ENCODE measurements around the gene FBH1. TPM values are rescaled to one million over a fixed set of nuclear protein-coding genes. Genes with fewer than 3 reads are reported as not detected.

Gene FBH1
- total RNA-seq, 2 experiments from 2014 or later: 33.9 to 34.2 TPM

DNA sequence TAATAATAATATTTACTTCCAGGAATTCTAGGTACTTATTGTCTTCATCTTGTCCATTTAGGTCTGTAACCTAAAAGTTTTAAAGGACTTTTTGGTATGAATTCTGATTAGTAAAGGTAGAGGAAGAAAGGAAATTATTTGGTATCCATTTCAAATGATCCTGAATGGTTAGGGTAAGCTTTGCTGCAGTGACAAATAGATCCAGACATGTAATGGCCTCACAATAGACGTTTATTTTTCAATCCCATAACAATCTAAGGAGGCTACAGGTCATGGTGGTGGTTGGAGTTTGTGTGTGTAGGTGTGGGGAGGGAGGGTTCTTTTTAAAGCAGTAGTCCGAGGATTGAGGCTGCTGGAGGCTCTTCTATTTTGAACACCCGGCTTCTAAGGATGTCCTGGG is 5.3 kb downstream of the FBH1 start:
- Histone ChIP-seq H3K36me3 (ENCODE audit: insufficient read depth, low read length) (peaks cover 12% of the 10 kb centered on the region), H3K4me1 (ENCODE audit: insufficient read depth, low read length) (peaks cover 33% of the 10 kb centered on the region), H3K27ac (ENCODE audit: low read depth in 1 of 2, low read length in 2 of 2) (no peak overlapping the region), H3K9me3 (ENCODE audit: control insufficient read depth in 1 of 2, insufficient read depth in 1 of 2, low read length in 2 of 2) (peaks cover 3 to 7% of the 10 kb centered on the region in 2 experiments), H3K4me3 (ENCODE audit: low read length) (peak overlapping the region; percentile 1), H3K27me3 (ENCODE audit: control insufficient read depth in 1 of 2, insufficient read depth in 2 of 2, low read length in 2 of 2) (no peaks in the 10 kb centered on the region)
- intact Hi-C loops (cut with DNase I, micrococcal nuclease): no loop called here
- Mint-ChIP-seq H3K27ac (peak overlapping the region; percentile 89), H3K4me3 (peak overlapping the region; percentile 52), H3K4me1 (ENCODE audit: low read depth) (peaks cover 73% of the 10 kb centered on the region), H3K9me3 (no peaks in the 10 kb centered on the region), H3K36me3 (ENCODE audit: low read depth) (peaks cover 57% of the 10 kb centered on the region), H3K27me3 (no peaks in the 10 kb centered on the region)
- no peak for DNase-seq
- CTCF ChIA-PET: no interaction called here
- ATAC-seq (ENCODE audit: poor library complexity): no peak
- POLR2A ChIA-PET: interaction anchor here (1.6 kb wide), 1 partner anchor 82 kb away, joined by 4 read pairs; the partner anchor contains the start of gene IL15RA
- TF ChIP-seq CTCF (IDR thresholded peaks at IDR 0.05): no peak

- intact Hi-C loops (cut with DNase I, micrococcal nuclease): no loop called here
- Histone ChIP-seq H3K27ac (ENCODE audit: low read depth in 1 of 2, low read length in 2 of 2) (no peak overlapping the region), H3K36me3 (ENCODE audit: insufficient read depth, low read length) (peaks cover 12% of the 10 kb centered on the region), H3K9me3 (ENCODE audit: control insufficient read depth in 1 of 2, insufficient read depth in 1 of 2, low read length in 2 of 2) (peaks cover 3 to 7% of the 10 kb centered on the region in 2 experiments), H3K4me3 (ENCODE audit: low read length) (peak overlapping the region; percentile 1), H3K4me1 (ENCODE audit: insufficient read depth, low read length) (peaks cover 29% of the 10 kb centered on the region), H3K27me3 (ENCODE audit: control insufficient read depth in 1 of 2, insufficient read depth in 2 of 2, low read length in 2 of 2) (no peaks in the 10 kb centered on the region)
- H3K4me1 Mint-ChIP-seq (ENCODE audit: low read depth): peaks cover 69% of the 10 kb centered on the region
- TF ChIP-seq CTCF (IDR thresholded peaks at IDR 0.05): no peak
- no peaks in the 10 kb centered on the region for H3K9me3 Mint-ChIP-seq
- CTCF ChIA-PET: no interaction called here
- POLR2A ChIA-PET: interaction anchor here (1.4 to 1.6 kb wide), 2 partner anchors 82 kb away, joined by 4 read pairs; partner anchors contain the start of gene IL15RA
- peak overlapping the region; percentile 89 for H3K27ac Mint-ChIP-seq
- ATAC-seq (ENCODE audit: poor library complexity) (peak; percentile 60), DNase-seq (peak in 6 of 14 experiments; percentile 5 to 24 (median 14))
- peak overlapping the region; percentile 52 for H3K4me3 Mint-ChIP-seq
- H3K36me3 Mint-ChIP-seq (ENCODE audit: low read depth): peaks cover 53% of the 10 kb centered on the region
- H3K27me3 Mint-ChIP-seq: no peaks in the 10 kb centered on the region
These were observed 5.8 kb downstream of the FBH1 start for GRCh38 chr10:5895804-5896203.

DNA sequence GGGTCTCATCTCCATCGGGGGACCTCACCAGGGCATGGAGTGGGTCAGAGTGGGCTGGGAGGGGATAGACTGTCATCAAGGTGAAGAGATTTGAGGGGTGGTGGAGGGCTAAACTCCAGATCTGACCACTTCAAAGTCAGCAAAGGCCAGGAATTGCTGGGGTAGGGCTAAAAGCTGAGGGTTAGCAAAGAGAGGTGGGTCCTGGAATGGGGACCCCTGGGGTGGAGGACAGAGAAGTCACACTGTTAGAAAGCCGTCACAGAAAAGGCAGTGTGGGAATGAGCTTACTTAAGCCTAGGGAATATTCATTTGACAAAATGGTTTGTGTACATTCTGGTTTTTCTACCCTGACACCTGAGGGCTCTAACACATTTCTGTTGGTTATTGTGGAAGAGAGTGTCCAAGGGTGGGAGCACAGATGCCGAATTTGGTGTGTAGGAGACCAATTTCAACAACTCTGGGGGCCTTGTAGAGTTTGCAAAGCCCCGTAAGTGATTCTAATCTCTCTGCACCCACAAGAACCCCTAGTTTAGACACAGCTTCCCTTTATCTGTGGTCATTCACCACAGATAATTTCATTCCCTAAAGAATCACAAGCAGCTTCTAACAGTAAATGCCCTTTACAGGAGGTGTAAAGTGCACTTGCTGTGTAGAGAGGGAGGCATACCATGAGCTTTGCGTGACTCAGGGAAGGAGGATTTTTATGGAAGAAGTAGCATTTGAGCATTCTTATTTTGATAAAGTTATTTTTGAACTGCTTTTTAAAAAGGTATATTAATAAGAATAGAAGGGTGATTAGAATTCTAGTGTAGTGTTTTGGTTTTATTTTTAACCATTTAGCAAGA is 6.4 kb downstream of the FBH1 start:
- Mint-ChIP-seq H3K27ac (peak overlapping the region; percentile 89), H3K27me3 (no peaks in the 10 kb centered on the region), H3K9me3 (no peaks in the 10 kb centered on the region), H3K4me3 (peak overlapping the region; percentile 52), H3K4me1 (ENCODE audit: low read depth) (peaks cover 63% of the 10 kb centered on the region), H3K36me3 (ENCODE audit: low read depth) (peaks cover 50% of the 10 kb centered on the region)
- H3K4me3 ChIP-seq (ENCODE audit: low read length): peak overlapping the region; percentile 1
- H3K9me3 ChIP-seq (ENCODE audit: control insufficient read depth in 1 of 2, insufficient read depth in 1 of 2, low read length in 2 of 2): peaks cover 3 to 7% of the 10 kb centered on the region in 2 experiments
- CTCF ChIA-PET: no interaction called here
- POLR2A ChIA-PET: interaction anchor here (1.4 to 1.6 kb wide), 2 partner anchors 81 to 82 kb away, joined by 4 read pairs; partner anchors contain the start of gene IL15RA
- H3K27me3 ChIP-seq (ENCODE audit: control insufficient read depth in 1 of 2, insufficient read depth in 2 of 2, low read length in 2 of 2): no peaks in the 10 kb centered on the region
- H3K27ac ChIP-seq (ENCODE audit: low read depth in 1 of 2, low read length in 2 of 2): peak overlapping the region in 1 of 2 donors; percentile 17
- intact Hi-C loops (cut with DNase I, micrococcal nuclease): no loop called here
- TF ChIP-seq CTCF (IDR thresholded peaks at IDR 0.05): no peak
- ATAC-seq (ENCODE audit: poor library complexity) (no peak), DNase-seq (no peak)
- H3K36me3 ChIP-seq (ENCODE audit: insufficient read depth, low read length): peaks cover 12% of the 10 kb centered on the region
- peaks cover 23% of the 10 kb centered on the region for H3K4me1 ChIP-seq (ENCODE audit: insufficient read depth, low read length)
